K562 (cell line): ENCODE measurements around the gene RREB1. TPM values are rescaled to one million over a fixed set of nuclear protein-coding genes. Genes with fewer than 3 reads are reported as not detected.

Experiments
- MAZ ChIP-seq, 2 experiments: fragments of 450-650 bp in 1 of 2; sonication (generic) in 1 of 2; formaldehyde crosslinking; IDR thresholded peaks in 1 of 2; conservative IDR thresholded peaks in 1 of 2; 2 replicates each; pipeline versions ENCODE4 v1.4.0 to v1.5.0; 2020; ENCODE audit warnings: mild to moderate bottlenecking in 1 of 2, missing genetic modification reagents in 1 of 2
- RB1 ChIP-seq: fragments of 450-650 bp; IDR thresholded peaks from 2 replicates; pipeline ENCODE4 v1.6.1; 2017; ENCODE audit warnings: low read depth, mild to moderate bottlenecking
- SAFB ChIP-seq: fragments of 200-400 bp; formaldehyde crosslinking; IDR thresholded peaks from 2 replicates; pipeline ENCODE4 v1.6.1; 2017; ENCODE audit warnings: low read depth, low read length, borderline replicate concordance
- polyA plus RNA-seq, 8 experiments: library from polyadenylated mRNA; depleted of rRNA in 4 of 8; stranded (reverse) in 5 of 8; unstranded in 3 of 8; fragments of >200 nt; fragmentation: Nextera tagmentation in 2 of 8; fragmentation: Illumina TruSeq in 1 of 8; extraction: Ambion mirVana in 2 of 8; extraction: Trizol in 1 of 8; gene quantifications; 2 replicates each; pipeline versions ENCODE4 v1.2.1 to v1.2.3, GENCODE V29; 2011 to 2014; ENCODE audit warnings: inconsistent platforms in 1 of 8, missing spikeins in 1 of 8
- total RNA-seq, 7 experiments: library from RNA; depleted of rRNA in 6 of 7; stranded (reverse); fragments of >200 nt in 6 of 7; fragmentation: Illumina TruSeq in 2 of 7; extraction: Trizol in 2 of 7; gene quantifications; 2 replicates each; pipeline versions ENCODE4 v1.2.1 to v1.2.3, GENCODE V29; 2011 to 2021; ENCODE audit warnings: low replicate concordance in 1 of 7
- TF ChIP-seq, protein P1 (sequence below): fragments of 450-650 bp; IDR thresholded peaks from 2 replicates; pipeline ENCODE4 v1.6.1; 2016; ENCODE audit warnings: low read depth

RREB1 gene
- total and polyA plus RNA-seq, 9 of the 15 experiments (the other 6 are each of a cell fraction or from before 2014, with no cell fraction given), result 3.3 to 64.2 (median 19.3) TPM

DNA sequence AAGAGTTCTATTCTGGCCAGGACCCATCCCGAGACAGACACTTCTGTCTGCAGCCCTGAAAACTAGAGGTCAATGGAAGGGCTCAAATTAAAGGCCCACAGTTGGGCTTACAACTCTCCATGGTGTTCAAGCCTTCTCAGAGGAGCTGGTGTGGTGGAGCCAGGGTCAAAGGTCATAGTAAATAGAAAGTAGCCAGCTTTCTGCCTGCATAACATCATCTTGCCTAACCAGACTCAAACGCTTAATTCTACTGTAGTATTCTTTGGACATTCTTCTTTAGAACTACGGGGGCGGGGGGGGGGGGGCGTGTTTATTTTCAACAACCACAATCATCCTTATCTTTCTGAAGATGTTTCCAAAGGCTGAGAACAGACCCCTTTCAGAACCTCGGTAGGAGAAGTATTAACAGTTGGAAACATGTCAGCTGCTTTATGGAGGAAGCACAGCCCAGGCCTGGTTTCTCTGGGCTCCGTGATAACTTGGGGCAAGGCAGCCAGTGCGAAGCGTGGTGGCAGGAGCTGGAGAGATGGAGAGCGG lies 1.5 kb upstream of the RREB1 start (continued):
- TF ChIP-seq, protein P1, sequence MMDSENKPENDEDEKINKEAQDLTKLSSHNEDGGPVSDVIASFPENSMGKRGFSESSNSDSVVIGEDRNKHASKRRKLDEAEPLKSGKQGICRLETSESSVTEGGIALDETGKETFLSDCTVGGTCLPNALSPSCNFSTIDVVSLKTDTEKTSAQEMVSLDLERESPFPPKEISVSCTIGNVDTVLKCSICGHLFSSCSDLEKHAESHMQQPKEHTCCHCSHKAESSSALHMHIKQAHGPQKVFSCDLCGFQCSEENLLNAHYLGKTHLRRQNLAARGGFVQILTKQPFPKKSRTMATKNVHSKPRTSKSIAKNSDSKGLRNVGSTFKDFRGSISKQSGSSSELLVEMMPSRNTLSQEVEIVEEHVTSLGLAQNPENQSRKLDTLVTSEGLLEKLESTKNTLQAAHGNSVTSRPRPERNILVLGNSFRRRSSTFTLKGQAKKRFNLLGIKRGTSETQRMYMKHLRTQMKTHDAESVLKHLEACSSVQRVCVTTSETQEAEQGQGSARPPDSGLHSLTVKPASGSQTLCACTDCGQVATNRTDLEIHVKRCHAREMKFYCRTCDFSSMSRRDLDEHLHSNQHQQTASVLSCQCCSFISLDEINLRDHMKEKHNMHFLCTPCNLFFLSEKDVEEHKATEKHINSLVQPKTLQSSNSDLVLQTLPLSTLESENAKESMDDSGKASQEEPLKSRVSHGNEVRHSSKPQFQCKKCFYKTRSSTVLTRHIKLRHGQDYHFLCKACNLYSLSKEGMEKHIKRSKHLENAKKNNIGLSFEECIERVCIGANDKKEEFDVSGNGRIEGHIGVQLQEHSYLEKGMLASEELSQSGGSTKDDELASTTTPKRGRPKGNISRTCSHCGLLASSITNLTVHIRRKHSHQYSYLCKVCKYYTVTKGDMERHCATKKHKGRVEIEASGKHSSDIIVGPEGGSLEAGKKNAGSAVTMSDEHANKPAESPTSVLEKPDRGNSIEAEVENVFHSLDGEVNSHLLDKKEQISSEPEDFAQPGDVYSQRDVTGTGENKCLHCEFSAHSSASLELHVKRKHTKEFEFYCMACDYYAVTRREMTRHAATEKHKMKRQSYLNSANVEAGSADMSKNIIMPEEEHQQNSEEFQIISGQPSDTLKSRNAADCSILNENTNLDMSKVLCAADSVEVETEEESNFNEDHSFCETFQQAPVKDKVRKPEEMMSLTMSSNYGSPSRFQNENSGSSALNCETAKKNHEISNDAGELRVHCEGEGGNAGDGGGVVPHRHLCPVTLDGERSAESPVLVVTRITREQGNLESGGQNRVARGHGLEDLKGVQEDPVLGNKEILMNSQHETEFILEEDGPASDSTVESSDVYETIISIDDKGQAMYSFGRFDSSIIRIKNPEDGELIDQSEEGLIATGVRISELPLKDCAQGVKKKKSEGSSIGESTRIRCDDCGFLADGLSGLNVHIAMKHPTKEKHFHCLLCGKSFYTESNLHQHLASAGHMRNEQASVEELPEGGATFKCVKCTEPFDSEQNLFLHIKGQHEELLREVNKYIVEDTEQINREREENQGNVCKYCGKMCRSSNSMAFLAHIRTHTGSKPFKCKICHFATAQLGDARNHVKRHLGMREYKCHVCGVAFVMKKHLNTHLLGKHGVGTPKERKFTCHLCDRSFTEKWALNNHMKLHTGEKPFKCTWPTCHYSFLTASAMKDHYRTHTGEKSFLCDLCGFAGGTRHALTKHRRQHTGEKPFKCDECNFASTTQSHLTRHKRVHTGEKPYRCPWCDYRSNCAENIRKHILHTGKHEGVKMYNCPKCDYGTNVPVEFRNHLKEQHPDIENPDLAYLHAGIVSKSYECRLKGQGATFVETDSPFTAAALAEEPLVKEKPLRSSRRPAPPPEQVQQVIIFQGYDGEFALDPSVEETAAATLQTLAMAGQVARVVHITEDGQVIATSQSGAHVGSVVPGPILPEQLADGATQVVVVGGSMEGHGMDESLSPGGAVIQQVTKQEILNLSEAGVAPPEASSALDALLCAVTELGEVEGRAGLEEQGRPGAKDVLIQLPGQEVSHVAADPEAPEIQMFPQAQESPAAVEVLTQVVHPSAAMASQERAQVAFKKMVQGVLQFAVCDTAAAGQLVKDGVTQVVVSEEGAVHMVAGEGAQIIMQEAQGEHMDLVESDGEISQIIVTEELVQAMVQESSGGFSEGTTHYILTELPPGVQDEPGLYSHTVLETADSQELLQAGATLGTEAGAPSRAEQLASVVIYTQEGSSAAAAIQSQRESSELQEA, result no peak
- TF ChIP-seq MAZ (CRISPR knock-in tag; conservative IDR thresholded peaks at IDR 0.05 in 1 of 2, IDR thresholded peaks at IDR 0.05 in 1 of 2), result no peak
- no peak for TF ChIP-seq SAFB
- TF ChIP-seq RB1, result no peak
